H1 (cell line): Measurements from ENCODE around the gene COL26A1. TPM values are rescaled to one million over a fixed set of nuclear protein-coding genes. Genes with fewer than 3 reads are reported as not detected.

Experiments used
- BRCA1 ChIP-seq: IDR thresholded peaks from 2 replicates; pipeline ENCODE4 v1.6.1; 2012; ENCODE audit warnings: low read depth, low read length, improper control_type of control experiment
- NANOG ChIP-seq: IDR thresholded peaks from 2 replicates; pipeline ENCODE4 v1.6.1; 2011; ENCODE audit warnings: low read length, low read depth, mild to moderate bottlenecking, inconsistent platforms; ENCODE audit not compliant: insufficient read depth, poor library complexity, severe bottlenecking
- RBBP5 ChIP-seq: IDR thresholded peaks from 2 replicates; pipeline ENCODE4 v1.7.1; 2012; ENCODE audit warnings: low read depth, mild to moderate bottlenecking, inconsistent platforms, low read length, moderate library complexity, borderline replicate concordance
- RFX5 ChIP-seq: IDR thresholded peaks from 2 replicates; pipeline ENCODE4 v1.6.1; 2011; ENCODE audit warnings: low read depth, low read length, improper control_type of control experiment, borderline replicate concordance
- SIN3A ChIP-seq, 2 experiments: IDR thresholded peaks in 1 of 2; conservative IDR thresholded peaks in 1 of 2; 2 replicates each; pipeline ENCODE4 v1.6.1; 2011 to 2012; ENCODE audit warnings: low read length in 2 of 2, improper control_type of control experiment in 1 of 2, low read depth in 1 of 2, mild to moderate bottlenecking in 1 of 2
- SRF ChIP-seq: IDR thresholded peaks from 2 replicates; pipeline ENCODE4 v1.6.1; 2011; ENCODE audit warnings: mild to moderate bottlenecking, low read depth, low read length, moderate library complexity
- TBP ChIP-seq: IDR thresholded peaks from 2 replicates; pipeline ENCODE4 v1.6.1; 2011; ENCODE audit warnings: low read depth, low read length, improper control_type of control experiment
- ZNF274 ChIP-seq: IDR thresholded peaks from 2 replicates; pipeline ENCODE4 v1.7.0; 2012; ENCODE audit warnings: low read length, borderline replicate concordance; ENCODE audit errors: extremely low read depth
- polyA plus RNA-seq, 7 experiments: library from polyadenylated mRNA; depleted of rRNA in 3 of 7; stranded (reverse) in 5 of 7; unstranded in 2 of 7; fragments of >200 nt in 5 of 7; fragments of 200-250 nt in 2 of 7; gene quantifications; 1 replicate in 5 of 7; 2 replicates in 1 of 7; 4 replicates in 1 of 7; pipeline versions ENCODE4 v1.2.1 to v1.2.3, GENCODE V29; 2011 to 2013; ENCODE audit warnings: missing spikeins in 2 of 7, mixed read lengths in 2 of 7
- total RNA-seq: library from RNA; stranded (reverse); fragmentation: NEBNext Ultra II Directional; extraction: Animal tissue kit (Norgen Biotek cat#: 25700); gene quantifications from 2 replicates; pipeline ENCODE4 v1.2.1, GENCODE V29; 2021
- TF ChIP-seq, protein P1 (sequence below): fragments of 300-600 bp; sonication (generic); IDR thresholded peaks from 2 replicates; pipeline ENCODE4 v1.7.1; 2012; ENCODE audit warnings: low read length, moderate library complexity, mild to moderate bottlenecking, inconsistent platforms; ENCODE audit not compliant: insufficient replicate concordance
- TF ChIP-seq, protein P2 (sequence below): IDR thresholded peaks from 2 replicates; pipeline ENCODE4 v1.6.1; 2012; ENCODE audit warnings: low read length, inconsistent platforms

The COL26A1 gene
- total and polyA plus RNA-seq, 2 of the 8 experiments (the other 6 are each of a cell fraction or from before 2014, with no cell fraction given) = 51.1 to 68.8 TPM

DNA sequence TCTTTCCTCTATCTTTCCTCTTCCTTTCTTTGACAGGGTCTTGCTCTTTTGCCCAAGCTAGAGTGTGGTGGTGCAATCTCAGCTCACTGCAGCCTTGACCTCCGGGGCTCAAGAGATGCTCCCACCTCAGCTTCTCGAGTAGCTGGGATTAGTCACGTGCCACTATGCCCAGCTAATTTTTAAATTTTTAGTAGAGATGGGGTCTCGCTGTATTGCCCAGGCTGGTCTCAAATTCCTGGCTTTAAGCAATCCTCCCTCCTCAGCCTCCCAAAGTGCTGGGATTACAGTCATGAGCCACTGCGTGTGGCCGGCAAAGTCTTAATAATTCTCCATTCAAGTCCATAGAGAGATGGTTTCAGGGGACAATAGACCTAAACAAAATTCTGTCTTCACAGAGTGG lies 40.2 kb downstream of the COL26A1 start (continued):
- TF ChIP-seq, protein P1, sequence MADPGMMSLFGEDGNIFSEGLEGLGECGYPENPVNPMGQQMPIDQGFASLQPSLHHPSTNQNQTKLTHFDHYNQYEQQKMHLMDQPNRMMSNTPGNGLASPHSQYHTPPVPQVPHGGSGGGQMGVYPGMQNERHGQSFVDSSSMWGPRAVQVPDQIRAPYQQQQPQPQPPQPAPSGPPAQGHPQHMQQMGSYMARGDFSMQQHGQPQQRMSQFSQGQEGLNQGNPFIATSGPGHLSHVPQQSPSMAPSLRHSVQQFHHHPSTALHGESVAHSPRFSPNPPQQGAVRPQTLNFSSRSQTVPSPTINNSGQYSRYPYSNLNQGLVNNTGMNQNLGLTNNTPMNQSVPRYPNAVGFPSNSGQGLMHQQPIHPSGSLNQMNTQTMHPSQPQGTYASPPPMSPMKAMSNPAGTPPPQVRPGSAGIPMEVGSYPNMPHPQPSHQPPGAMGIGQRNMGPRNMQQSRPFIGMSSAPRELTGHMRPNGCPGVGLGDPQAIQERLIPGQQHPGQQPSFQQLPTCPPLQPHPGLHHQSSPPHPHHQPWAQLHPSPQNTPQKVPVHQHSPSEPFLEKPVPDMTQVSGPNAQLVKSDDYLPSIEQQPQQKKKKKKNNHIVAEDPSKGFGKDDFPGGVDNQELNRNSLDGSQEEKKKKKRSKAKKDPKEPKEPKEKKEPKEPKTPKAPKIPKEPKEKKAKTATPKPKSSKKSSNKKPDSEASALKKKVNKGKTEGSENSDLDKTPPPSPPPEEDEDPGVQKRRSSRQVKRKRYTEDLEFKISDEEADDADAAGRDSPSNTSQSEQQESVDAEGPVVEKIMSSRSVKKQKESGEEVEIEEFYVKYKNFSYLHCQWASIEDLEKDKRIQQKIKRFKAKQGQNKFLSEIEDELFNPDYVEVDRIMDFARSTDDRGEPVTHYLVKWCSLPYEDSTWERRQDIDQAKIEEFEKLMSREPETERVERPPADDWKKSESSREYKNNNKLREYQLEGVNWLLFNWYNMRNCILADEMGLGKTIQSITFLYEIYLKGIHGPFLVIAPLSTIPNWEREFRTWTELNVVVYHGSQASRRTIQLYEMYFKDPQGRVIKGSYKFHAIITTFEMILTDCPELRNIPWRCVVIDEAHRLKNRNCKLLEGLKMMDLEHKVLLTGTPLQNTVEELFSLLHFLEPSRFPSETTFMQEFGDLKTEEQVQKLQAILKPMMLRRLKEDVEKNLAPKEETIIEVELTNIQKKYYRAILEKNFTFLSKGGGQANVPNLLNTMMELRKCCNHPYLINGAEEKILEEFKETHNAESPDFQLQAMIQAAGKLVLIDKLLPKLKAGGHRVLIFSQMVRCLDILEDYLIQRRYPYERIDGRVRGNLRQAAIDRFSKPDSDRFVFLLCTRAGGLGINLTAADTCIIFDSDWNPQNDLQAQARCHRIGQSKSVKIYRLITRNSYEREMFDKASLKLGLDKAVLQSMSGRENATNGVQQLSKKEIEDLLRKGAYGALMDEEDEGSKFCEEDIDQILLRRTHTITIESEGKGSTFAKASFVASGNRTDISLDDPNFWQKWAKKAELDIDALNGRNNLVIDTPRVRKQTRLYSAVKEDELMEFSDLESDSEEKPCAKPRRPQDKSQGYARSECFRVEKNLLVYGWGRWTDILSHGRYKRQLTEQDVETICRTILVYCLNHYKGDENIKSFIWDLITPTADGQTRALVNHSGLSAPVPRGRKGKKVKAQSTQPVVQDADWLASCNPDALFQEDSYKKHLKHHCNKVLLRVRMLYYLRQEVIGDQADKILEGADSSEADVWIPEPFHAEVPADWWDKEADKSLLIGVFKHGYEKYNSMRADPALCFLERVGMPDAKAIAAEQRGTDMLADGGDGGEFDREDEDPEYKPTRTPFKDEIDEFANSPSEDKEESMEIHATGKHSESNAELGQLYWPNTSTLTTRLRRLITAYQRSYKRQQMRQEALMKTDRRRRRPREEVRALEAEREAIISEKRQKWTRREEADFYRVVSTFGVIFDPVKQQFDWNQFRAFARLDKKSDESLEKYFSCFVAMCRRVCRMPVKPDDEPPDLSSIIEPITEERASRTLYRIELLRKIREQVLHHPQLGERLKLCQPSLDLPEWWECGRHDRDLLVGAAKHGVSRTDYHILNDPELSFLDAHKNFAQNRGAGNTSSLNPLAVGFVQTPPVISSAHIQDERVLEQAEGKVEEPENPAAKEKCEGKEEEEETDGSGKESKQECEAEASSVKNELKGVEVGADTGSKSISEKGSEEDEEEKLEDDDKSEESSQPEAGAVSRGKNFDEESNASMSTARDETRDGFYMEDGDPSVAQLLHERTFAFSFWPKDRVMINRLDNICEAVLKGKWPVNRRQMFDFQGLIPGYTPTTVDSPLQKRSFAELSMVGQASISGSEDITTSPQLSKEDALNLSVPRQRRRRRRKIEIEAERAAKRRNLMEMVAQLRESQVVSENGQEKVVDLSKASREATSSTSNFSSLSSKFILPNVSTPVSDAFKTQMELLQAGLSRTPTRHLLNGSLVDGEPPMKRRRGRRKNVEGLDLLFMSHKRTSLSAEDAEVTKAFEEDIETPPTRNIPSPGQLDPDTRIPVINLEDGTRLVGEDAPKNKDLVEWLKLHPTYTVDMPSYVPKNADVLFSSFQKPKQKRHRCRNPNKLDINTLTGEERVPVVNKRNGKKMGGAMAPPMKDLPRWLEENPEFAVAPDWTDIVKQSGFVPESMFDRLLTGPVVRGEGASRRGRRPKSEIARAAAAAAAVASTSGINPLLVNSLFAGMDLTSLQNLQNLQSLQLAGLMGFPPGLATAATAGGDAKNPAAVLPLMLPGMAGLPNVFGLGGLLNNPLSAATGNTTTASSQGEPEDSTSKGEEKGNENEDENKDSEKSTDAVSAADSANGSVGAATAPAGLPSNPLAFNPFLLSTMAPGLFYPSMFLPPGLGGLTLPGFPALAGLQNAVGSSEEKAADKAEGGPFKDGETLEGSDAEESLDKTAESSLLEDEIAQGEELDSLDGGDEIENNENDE = no peak
- TF ChIP-seq RBBP5 (no peak), SIN3A (conservative IDR thresholded peaks at IDR 0.05 in 1 of 2, IDR thresholded peaks at IDR 0.05 in 1 of 2; ENCODE audit: low read depth in 1 of 2, low read length in 2 of 2) (no peak), TBP (no peak), RFX5 (no peak), SRF (no peak), ZNF274 (no peak), NANOG (no peak), BRCA1 (no peak)
- TF ChIP-seq, protein P2, sequence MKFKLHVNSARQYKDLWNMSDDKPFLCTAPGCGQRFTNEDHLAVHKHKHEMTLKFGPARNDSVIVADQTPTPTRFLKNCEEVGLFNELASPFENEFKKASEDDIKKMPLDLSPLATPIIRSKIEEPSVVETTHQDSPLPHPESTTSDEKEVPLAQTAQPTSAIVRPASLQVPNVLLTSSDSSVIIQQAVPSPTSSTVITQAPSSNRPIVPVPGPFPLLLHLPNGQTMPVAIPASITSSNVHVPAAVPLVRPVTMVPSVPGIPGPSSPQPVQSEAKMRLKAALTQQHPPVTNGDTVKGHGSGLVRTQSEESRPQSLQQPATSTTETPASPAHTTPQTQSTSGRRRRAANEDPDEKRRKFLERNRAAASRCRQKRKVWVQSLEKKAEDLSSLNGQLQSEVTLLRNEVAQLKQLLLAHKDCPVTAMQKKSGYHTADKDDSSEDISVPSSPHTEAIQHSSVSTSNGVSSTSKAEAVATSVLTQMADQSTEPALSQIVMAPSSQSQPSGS = no peak
